Endothelial cell (in vitro differentiated cells): ENCODE results near the gene TENM4. TPM values are rescaled to one million over a fixed set of nuclear protein-coding genes. Genes with fewer than 3 reads are reported as not detected.

Source experiments
- DNase-seq: peaks from one replicate; pipeline ENCODE4 v3.0.0; 2021; ENCODE audit warnings: low spot score
- H3K27ac Mint-ChIP-seq: one replicate; pipeline ENCODE4 v1.8.0; 2021; ENCODE audit warnings: mixed read lengths, inconsistent platforms; ENCODE audit not compliant: unreplicated experiment
- H3K27me3 Mint-ChIP-seq: one replicate; pipeline ENCODE4 v1.8.0; 2021; ENCODE audit warnings: mild to moderate bottlenecking, moderate library complexity, mixed read lengths, inconsistent platforms; ENCODE audit not compliant: unreplicated experiment
- H3K36me3 Mint-ChIP-seq: one replicate; pipeline ENCODE4 v1.8.0; 2021; ENCODE audit warnings: mild to moderate bottlenecking, low read depth, mixed read lengths, inconsistent platforms; ENCODE audit not compliant: unreplicated experiment
- H3K4me1 Mint-ChIP-seq: one replicate; pipeline ENCODE4 v1.8.0; 2021; ENCODE audit warnings: mild to moderate bottlenecking, mixed read lengths, inconsistent platforms; ENCODE audit not compliant: unreplicated experiment
- H3K4me3 Mint-ChIP-seq: one replicate; pipeline ENCODE4 v1.8.0; 2021; ENCODE audit warnings: mild to moderate bottlenecking, mixed read lengths, inconsistent platforms; ENCODE audit not compliant: unreplicated experiment
- H3K9me3 Mint-ChIP-seq: one replicate; pipeline ENCODE4 v1.8.0; 2021; ENCODE audit warnings: mixed read lengths, inconsistent platforms; ENCODE audit not compliant: unreplicated experiment
- CTCF ChIP-seq: fragments of 200-600 bp; sonication (generic); IDR thresholded peaks from one replicate; pipeline ENCODE4 v1.5.0; 2021; ENCODE audit warnings: antibody characterized with exemption; ENCODE audit not compliant: unreplicated experiment
- total RNA-seq: library from RNA; stranded (reverse); fragmentation: NEBNext Ultra II Directional; extraction: Animal tissue kit (Norgen Biotek cat#: 25700); gene quantifications from one replicate; pipeline ENCODE4 v1.2.1, GENCODE V29; 2021; ENCODE audit not compliant: unreplicated experiment

TENM4 gene
- total RNA-seq, 1 donor from 2014 or later = 1.8 TPM

GRCh38 chr11:79201677-79202347 is 239.0 kb downstream of the TENM4 start:
- Mint-ChIP-seq H3K36me3 (no peaks in the 10 kb centered on the region), H3K4me3 (no peak overlapping the region), H3K9me3 (no peaks in the 10 kb centered on the region), H3K27me3 (peaks cover 2% of the 10 kb centered on the region), H3K4me1 (no peaks in the 10 kb centered on the region), H3K27ac (no peak overlapping the region)
- DNase-seq = no peak
- TF ChIP-seq CTCF = no peak

- TF ChIP-seq CTCF = no peak
- Mint-ChIP-seq H3K4me3 (no peak overlapping the region), H3K27me3 (peaks cover 2% of the 10 kb centered on the region), H3K4me1 (no peaks in the 10 kb centered on the region), H3K27ac (no peak overlapping the region), H3K9me3 (no peaks in the 10 kb centered on the region), H3K36me3 (no peaks in the 10 kb centered on the region)
- DNase-seq = no peak
Observed at GRCh38 chr11:79200398-79201070, 240.3 kb downstream of the TENM4 start.

- Mint-ChIP-seq H3K36me3 (no peaks in the 10 kb centered on the region), H3K27ac (no peak overlapping the region), H3K9me3 (no peaks in the 10 kb centered on the region), H3K27me3 (peaks cover 2% of the 10 kb centered on the region), H3K4me3 (no peak overlapping the region), H3K4me1 (no peaks in the 10 kb centered on the region)
- no peak for TF ChIP-seq CTCF
- DNase-seq = no peak
Observed at GRCh38 chr11:79199729-79200354, 241.0 kb downstream of the TENM4 start.

- Mint-ChIP-seq H3K4me3 (no peak overlapping the region), H3K27me3 (peaks cover 2% of the 10 kb centered on the region), H3K27ac (no peak overlapping the region), H3K4me1 (no peaks in the 10 kb centered on the region), H3K36me3 (no peaks in the 10 kb centered on the region), H3K9me3 (no peaks in the 10 kb centered on the region)
- no peak for TF ChIP-seq CTCF
- DNase-seq = no peak
Observed at GRCh38 chr11:79198898-79199250, 242.0 kb downstream of the TENM4 start.
